ENCODE measurements around the gene TXNRD2.

TXNRD2 gene

GRCh38 chr22:19988331-19988808, 46.8 kb upstream of the TXNRD2 start:
- TF ChIP-seq, protein P1, sequence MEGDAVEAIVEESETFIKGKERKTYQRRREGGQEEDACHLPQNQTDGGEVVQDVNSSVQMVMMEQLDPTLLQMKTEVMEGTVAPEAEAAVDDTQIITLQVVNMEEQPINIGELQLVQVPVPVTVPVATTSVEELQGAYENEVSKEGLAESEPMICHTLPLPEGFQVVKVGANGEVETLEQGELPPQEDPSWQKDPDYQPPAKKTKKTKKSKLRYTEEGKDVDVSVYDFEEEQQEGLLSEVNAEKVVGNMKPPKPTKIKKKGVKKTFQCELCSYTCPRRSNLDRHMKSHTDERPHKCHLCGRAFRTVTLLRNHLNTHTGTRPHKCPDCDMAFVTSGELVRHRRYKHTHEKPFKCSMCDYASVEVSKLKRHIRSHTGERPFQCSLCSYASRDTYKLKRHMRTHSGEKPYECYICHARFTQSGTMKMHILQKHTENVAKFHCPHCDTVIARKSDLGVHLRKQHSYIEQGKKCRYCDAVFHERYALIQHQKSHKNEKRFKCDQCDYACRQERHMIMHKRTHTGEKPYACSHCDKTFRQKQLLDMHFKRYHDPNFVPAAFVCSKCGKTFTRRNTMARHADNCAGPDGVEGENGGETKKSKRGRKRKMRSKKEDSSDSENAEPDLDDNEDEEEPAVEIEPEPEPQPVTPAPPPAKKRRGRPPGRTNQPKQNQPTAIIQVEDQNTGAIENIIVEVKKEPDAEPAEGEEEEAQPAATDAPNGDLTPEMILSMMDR (IDR thresholded peaks at IDR 0.05) = no peak
- Histone ChIP-seq H3K27ac (peak overlapping the region; percentile 35 to 95), H3K4me3 (no peak overlapping the region)
- no peak for DNase-seq (ENCODE audit: low spot score)

DNA sequence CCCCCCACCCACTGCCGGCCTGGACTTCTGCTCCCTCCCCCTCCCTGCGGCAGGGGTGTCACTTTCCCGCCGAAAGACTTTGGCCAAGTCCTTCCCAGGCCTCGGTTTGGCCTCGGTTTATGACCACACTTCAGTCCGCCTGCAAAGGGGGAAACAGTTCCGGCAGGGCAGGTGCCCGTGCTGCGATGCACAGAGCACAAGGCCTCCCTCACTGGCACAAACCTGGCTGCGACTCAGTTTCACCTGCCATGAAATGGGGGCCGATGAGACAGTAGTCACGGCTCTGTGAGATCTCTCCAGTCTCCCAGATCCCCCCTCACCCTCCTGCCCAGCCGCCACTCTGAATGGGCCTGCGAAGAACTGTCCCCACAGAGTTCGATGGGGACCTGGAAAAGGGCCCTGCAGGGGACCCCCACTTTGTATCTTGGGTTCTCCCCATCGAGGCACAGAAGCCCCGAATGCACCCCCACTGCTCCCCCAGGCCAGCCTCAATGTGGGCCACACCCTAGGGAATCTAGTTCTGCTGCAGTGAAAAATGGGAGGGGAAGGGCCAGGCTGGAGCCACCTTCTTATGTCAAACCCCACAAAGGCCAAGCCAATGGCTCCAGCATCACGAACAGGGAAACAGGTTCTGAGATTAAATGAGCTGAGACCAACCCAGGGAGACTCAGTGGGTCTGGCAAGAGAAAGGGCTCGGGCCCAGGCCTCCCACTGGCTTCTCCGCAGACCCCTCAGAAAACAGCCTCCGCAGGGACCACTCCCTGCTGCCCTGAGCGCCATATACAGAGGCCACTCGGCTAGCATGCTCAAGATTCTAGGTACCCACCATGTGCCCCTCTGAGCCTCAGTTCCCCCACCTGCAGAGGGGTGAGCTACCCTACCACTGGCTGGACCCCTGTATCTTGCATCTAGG, 46.0 kb upstream of the TXNRD2 start:
- TF ChIP-seq, protein P1 (IDR thresholded peaks at IDR 0.05) = no peak
- H3K4me3 ChIP-seq = peak overlapping the region; percentile 85
- DNase-seq (ENCODE audit: low spot score) = no peak
- peak overlapping the region; percentile 95 to 97 for H3K27ac ChIP-seq

DNA sequence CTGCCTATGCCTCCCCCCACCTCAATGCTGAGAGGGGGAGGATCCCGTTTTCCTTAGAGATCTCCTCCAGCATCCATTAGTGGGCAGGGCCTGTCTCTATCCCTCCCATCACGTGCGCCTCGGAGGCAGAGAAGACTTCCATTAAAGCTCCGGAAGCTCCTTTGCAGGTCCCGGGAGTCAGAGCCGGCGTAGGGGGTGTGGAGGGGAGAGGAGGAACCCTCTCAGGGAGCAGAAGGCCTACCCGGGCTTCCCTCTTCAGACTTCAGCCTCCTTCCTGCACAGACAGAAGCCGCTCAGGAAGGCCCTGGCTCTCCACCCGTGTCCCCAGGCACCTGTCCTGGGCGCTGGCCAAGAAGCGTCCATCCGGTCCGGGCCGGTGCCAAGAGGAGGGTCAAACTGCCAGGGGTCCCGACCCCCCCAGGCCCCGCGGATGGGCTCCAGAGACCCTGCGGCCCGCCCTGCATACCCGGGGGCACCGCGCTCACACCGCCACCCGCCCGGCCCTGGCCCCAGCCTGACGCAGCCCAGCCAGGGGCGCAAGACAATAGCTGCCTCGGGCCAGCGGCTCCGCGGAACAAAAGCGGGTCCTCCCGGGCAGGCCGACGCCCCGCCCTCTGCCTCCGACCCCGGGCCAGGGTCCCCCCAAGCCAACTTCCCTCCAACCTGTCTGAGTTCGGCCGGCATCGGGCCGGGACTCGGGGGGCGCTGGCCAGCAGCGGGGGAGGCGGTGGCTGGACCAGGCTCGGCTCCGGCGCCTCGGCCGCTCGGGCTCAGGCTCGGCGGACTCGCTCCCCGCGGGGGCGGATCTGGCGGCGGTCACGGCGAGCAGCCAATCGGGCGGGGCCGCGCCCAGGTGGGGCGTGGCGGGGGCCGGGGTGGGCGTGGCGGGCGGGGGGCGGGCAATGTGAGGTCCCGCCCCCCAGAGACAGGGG, 45.1 kb upstream of the TXNRD2 start:
- peak; percentile 87 for DNase-seq (ENCODE audit: low spot score)
- H3K4me3 ChIP-seq = peak overlapping the region; percentile 85
- TF ChIP-seq, protein P1 (IDR thresholded peaks at IDR 0.05) = no peak
- peak overlapping the region; percentile 95 to 97 for H3K27ac ChIP-seq

DNA sequence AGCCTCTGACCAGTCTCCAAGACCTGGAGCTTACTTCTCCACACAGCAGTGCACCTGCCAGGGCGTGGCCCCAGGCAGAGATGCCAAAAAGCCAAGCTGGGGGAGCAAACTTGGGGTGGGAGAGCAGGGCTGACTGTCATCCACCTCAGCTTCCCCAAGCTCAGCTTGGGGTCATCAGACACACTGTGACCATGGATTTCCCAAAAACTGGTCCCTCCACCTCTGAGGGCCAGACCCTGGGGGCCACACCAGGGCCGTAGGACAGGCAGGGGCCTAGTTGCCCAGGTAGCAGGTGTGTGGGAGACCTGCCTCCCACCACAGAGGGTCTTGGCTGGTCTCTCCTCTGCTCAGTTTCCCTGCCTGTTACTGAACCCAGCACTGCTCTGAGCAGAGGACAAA, 44.4 kb upstream of the TXNRD2 start:
- no peak for DNase-seq (ENCODE audit: low spot score)
- TF ChIP-seq, protein P1 (IDR thresholded peaks at IDR 0.05) = no peak
- Histone ChIP-seq H3K4me3 (peak overlapping the region; percentile 85), H3K27ac (peak overlapping the region; percentile 95 to 97)

DNA sequence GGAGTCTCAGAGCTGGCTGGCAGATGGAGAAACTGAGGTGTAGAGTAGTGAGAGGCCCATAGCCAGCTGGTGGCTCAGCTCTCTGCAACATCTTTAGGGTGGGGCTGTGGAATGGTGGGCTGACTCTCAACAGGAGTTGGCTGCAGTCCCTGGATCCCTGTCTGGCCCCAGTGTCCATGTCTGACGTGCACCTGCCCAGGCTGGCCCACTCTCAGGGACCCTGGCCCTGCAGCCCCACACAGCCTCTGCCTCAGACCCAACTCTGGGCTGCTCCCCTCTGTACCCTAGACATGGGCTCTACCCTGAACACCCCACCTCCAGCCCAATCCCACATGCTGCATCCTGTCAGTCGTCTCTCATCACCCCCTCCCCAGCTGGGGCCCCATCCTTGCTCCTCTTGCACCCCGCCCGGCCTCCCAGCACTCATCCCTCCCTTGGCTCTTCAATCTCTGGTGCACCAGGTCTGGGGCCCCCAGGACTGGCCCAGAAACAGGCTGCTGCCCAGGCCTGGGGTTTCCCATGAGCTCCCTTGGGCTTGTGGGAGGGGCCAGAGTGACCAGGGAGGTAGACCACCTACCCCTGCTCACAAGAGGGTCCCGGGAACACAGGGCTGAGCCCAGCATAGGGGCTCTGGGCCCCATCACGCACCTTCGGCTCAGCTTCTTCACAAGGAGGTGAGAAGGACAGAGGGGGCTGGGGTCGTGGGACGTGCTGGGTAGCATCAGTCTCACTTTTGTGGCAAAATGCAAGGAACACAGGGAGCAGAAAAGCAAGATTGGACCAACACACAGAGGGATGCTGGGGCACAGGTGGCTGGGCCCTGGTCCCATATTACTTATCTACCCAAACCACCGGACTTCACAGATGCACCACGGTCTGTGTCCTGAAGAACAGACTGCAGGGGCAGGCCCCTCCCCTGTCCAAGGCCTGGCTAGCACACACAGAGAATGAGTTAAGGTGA, 43.5 kb upstream of the TXNRD2 start:
- DNase-seq (ENCODE audit: low spot score) = no peak
- TF ChIP-seq, protein P1 (IDR thresholded peaks at IDR 0.05) = no peak
- Histone ChIP-seq H3K27ac (peak overlapping the region; percentile 95 to 97), H3K4me3 (peak overlapping the region; percentile 85)

- peak; percentile 86 for DNase-seq (ENCODE audit: low spot score)
- Histone ChIP-seq H3K4me3 (peak overlapping the region; percentile 85), H3K27ac (peak overlapping the region; percentile 86 to 95)
- TF ChIP-seq, protein P1 (IDR thresholded peaks at IDR 0.05) = no peak
Observed at GRCh38 chr22:19984201-19984753, 42.7 kb upstream of the TXNRD2 start.

Data from coronary artery (tissue), 2 donors.